ENCODE data around the gene MAP2K3. TPM values are rescaled to one million over a fixed set of nuclear protein-coding genes. Genes with fewer than 3 reads are reported as not detected.

MAP2K3 gene
- total and polyA plus RNA-seq, 2 of the 8 experiments (the other 6 are each of a cell fraction or from before 2014, with no cell fraction given) = 16.9 to 33.5 TPM

GRCh38 chr17:21248500-21248899, 36.0 kb upstream of the MAP2K3 start (continued):
- TF ChIP-seq CHD7 (IDR thresholded peaks at IDR 0.05; ENCODE audit: insufficient replicate concordance, low read length) (no peak), BCL11A (IDR thresholded peaks at IDR 0.05; ENCODE audit: low read depth in 2 of 2, low read length in 2 of 2) (no peak), KDM4A (IDR thresholded peaks at IDR 0.05; ENCODE audit: low read depth, low read length, severe bottlenecking) (no peak), CTBP2 (IDR thresholded peaks at IDR 0.05; ENCODE audit: borderline replicate concordance, insufficient read depth, insufficient read length, low read length) (no peak), CEBPB (IDR thresholded peaks at IDR 0.05; ENCODE audit: low read depth, low read length) (no peak), SAP30 (IDR thresholded peaks at IDR 0.05; ENCODE audit: insufficient read depth, insufficient replicate concordance, low read length) (no peak), HDAC2 (IDR thresholded peaks at IDR 0.05; ENCODE audit: borderline replicate concordance in 1 of 2, low read depth in 2 of 2, low read length in 2 of 2) (no peak), MAFK (IDR thresholded peaks at IDR 0.05; ENCODE audit: low read depth, low read length) (no peak), JUND (IDR thresholded peaks at IDR 0.05; ENCODE audit: low read length) (no peak), JUN (IDR thresholded peaks at IDR 0.05; ENCODE audit: low read depth, low read length) (no peak)
